Adrenal gland (tissue), 5 donors: ENCODE measurements around the gene TRAF1.

Experiments used
- CTCF ChIP-seq, 6 experiments: fragments of 450-650 bp in 4 of 6; fragments of 200-600 bp in 2 of 6; sonication (generic) in 1 of 6; IDR thresholded peaks; 1 replicate in 5 of 6; 2 replicates in 1 of 6; pipeline versions ENCODE4 v1.5.1 to v1.8.0; 2016 to 2021; ENCODE audit warnings: antibody characterized with exemption in 6 of 6, mild to moderate bottlenecking in 2 of 6, moderate library complexity in 1 of 6
- POLR2A ChIP-seq, 2 donors: fragments of 450-650 bp; IDR thresholded peaks; one replicate each; pipeline ENCODE4 v1.6.1; 2017; ENCODE audit warnings: antibody characterized with exemption in 2 of 2, mild to moderate bottlenecking in 2 of 2, moderate library complexity in 1 of 2
- donor health status: DM: no; HTN: no; CAD: no.

DNA sequence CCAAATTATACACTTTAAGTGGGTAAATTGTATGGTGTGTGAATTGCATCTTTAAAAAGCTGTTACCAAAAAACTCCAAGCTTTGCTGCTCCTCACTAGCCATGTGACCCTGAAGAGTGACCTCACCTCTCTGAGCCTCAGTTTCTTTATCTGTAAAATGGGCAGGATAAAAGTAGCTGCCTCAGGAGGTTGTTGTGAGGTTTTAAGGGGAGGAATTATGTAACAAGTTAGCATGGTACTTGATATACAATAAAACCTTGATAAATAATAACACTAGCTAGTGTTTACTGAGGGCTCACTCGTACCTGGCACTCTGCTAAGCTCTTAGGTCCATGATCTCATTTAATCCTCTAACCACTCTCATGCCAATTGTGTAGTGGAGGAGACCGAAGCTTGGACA, 30.6 kb downstream of the TRAF1 start:
- TF ChIP-seq CTCF (IDR thresholded peaks at IDR 0.05) (no peak), POLR2A (IDR thresholded peaks at IDR 0.05) (no peak)
